ENCODE data around the gene TIGD3. TPM values are rescaled to one million over a fixed set of nuclear protein-coding genes. Genes with fewer than 3 reads are reported as not detected.

The TIGD3 gene
- total RNA-seq, 1 donor from 2014 or later: 1.6 TPM

- Mint-ChIP-seq H3K4me3 (ENCODE audit: low read depth) (peak overlapping the region; percentile 33), H3K27me3 (ENCODE audit: low read depth) (no peaks in the 10 kb centered on the region), H3K36me3 (ENCODE audit: low read depth) (no peaks in the 10 kb centered on the region), H3K9me3 (no peaks in the 10 kb centered on the region), H3K27ac (peak overlapping the region; percentile 52), H3K4me1 (ENCODE audit: low read depth) (peaks cover 30% of the 10 kb centered on the region)
- no peak for DNase-seq (ENCODE audit: low spot score)
- intact Hi-C loops (cut with micrococcal nuclease): no loop called here
Observed at GRCh38 chr11:65379698-65380459, 25.3 kb downstream of the TIGD3 start.

DNA sequence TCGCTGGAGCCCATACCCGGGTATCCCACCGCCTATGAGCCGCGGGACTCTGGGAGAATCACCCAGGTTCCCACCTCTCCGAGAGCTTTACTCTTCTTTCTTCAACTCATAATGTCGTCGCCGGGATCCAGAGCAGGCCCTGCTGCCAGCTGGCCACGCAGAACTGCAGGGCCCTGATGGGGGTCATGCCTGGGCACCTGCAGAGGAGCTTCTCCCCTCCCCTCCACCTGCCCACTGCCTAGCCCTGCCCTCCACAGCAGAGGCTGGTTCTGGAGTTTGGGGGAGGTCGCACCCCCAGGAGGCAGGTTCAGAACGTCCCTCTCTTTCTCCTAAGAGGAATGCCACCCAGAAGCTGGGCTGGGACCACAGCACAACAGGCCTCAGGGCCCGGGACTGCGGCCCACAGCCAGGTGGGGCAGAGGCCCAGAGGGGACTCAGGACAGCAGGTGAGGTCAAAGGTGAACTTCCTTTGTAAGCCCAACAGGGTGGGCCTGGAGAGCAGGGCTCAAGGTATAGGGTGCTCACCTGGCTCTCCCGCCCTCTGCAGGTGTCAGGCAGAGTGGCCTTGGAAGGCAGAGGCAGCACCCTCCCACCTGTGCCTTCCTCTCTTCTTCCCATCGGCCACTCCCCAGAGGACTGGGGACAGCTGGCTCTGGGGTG, 26.0 kb downstream of the TIGD3 start:
- Mint-ChIP-seq H3K27me3 (ENCODE audit: low read depth) (no peaks in the 10 kb centered on the region), H3K4me1 (ENCODE audit: low read depth) (peaks cover 36% of the 10 kb centered on the region), H3K4me3 (ENCODE audit: low read depth) (peak overlapping the region; percentile 33), H3K9me3 (no peaks in the 10 kb centered on the region), H3K27ac (peak overlapping the region; percentile 99), H3K36me3 (ENCODE audit: low read depth) (no peaks in the 10 kb centered on the region)
- intact Hi-C loops (cut with micrococcal nuclease): no loop called here
- DNase-seq (ENCODE audit: low spot score): no peak

GRCh38 chr11:65381716-65382032, 27.1 kb downstream of the TIGD3 start:
- Mint-ChIP-seq H3K36me3 (ENCODE audit: low read depth) (no peaks in the 10 kb centered on the region), H3K4me3 (ENCODE audit: low read depth) (peak overlapping the region; percentile 86), H3K4me1 (ENCODE audit: low read depth) (peaks cover 36% of the 10 kb centered on the region), H3K9me3 (no peaks in the 10 kb centered on the region), H3K27ac (peak overlapping the region; percentile 99), H3K27me3 (ENCODE audit: low read depth) (no peaks in the 10 kb centered on the region)
- intact Hi-C loops (cut with micrococcal nuclease): loop anchor here (1.0 kb wide), 4 partner anchors 35 to 129 kb away; no protein-coding TSS in a partner anchor
- DNase-seq (ENCODE audit: low spot score): peak; percentile 28

GRCh38 chr11:65382033-65382803, 27.7 kb downstream of the TIGD3 start, which contains the start of gene SLC25A45:
SLC25A45 (minus strand) TSS chr11:65382646; CDS start chr11:65381951, 695 bp downstream.
- peaks cover 40% of the 10 kb centered on the region for H3K4me1 Mint-ChIP-seq (ENCODE audit: low read depth)
- peak within 1 kb of the TSS; percentile 86 for H3K4me3 Mint-ChIP-seq (ENCODE audit: low read depth)
- H3K27ac Mint-ChIP-seq: peak within 1 kb of the TSS; percentile 99
- no peaks in the 10 kb centered on the region for H3K27me3 Mint-ChIP-seq (ENCODE audit: low read depth)
- peak; percentile 90 for DNase-seq (ENCODE audit: low spot score)
- H3K36me3 Mint-ChIP-seq (ENCODE audit: low read depth): no peaks in the 10 kb centered on the region
- H3K9me3 Mint-ChIP-seq: no peaks in the 10 kb centered on the region
- intact Hi-C loops (cut with micrococcal nuclease): loop anchor here (1.0 kb wide), 4 partner anchors 34 to 128 kb away; no protein-coding TSS in a partner anchor

DNA sequence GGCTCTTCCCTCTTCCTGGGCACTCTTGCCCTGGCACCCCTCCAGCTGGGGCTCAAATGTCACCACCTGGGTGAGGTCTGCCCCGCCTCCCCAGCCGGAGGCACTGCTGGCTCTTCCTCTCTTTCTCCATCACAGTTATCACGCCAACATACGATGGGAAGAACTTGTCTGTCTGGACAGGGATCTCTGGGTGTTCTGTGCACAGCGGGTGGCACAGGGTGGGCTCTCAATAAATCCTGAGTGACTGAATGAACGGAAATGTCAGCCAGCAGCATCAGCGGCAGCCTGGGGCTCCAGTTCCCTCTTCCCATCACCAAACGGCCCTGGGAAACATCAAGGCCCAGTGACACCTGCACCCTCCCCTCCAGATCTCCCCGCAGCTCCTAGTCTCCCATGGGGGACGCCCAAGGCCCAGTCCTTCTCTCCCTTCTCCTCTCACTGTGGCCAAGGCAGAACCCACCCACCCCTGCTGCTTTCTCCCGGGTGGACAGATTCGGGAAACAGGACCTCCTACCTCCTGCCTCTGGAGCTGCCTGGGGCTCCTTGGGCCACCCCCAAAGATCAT, 28.3 kb downstream of the TIGD3 start:
- no peak for DNase-seq (ENCODE audit: low spot score)
- H3K4me3 Mint-ChIP-seq (ENCODE audit: low read depth): peak overlapping the region; percentile 86

GRCh38 chr11:65383778-65384177, 29.2 kb downstream of the TIGD3 start:
- peaks cover 49% of the 10 kb centered on the region for H3K4me1 Mint-ChIP-seq (ENCODE audit: low read depth)
- H3K27me3 Mint-ChIP-seq (ENCODE audit: low read depth): no peaks in the 10 kb centered on the region
- H3K27ac Mint-ChIP-seq: peak overlapping the region; percentile 98
- H3K4me3 Mint-ChIP-seq (ENCODE audit: low read depth): peak overlapping the region; percentile 70
- H3K9me3 Mint-ChIP-seq: no peaks in the 10 kb centered on the region
- no peak for DNase-seq (ENCODE audit: low spot score)
- H3K36me3 Mint-ChIP-seq (ENCODE audit: low read depth): peaks cover 8% of the 10 kb centered on the region
- intact Hi-C loops (cut with micrococcal nuclease): no loop called here

More for the DNA sequence above, 28.3 kb downstream of the TIGD3 start:
- Mint-ChIP-seq H3K36me3 (ENCODE audit: low read depth) (no peaks in the 10 kb centered on the region), H3K4me1 (ENCODE audit: low read depth) (peaks cover 41% of the 10 kb centered on the region), H3K27ac (peak overlapping the region; percentile 99), H3K9me3 (no peaks in the 10 kb centered on the region), H3K27me3 (ENCODE audit: low read depth) (no peaks in the 10 kb centered on the region)
- intact Hi-C loops (cut with micrococcal nuclease): loop anchor here (1.0 kb wide), 4 partner anchors 33 to 127 kb away; no protein-coding TSS in a partner anchor

DNA sequence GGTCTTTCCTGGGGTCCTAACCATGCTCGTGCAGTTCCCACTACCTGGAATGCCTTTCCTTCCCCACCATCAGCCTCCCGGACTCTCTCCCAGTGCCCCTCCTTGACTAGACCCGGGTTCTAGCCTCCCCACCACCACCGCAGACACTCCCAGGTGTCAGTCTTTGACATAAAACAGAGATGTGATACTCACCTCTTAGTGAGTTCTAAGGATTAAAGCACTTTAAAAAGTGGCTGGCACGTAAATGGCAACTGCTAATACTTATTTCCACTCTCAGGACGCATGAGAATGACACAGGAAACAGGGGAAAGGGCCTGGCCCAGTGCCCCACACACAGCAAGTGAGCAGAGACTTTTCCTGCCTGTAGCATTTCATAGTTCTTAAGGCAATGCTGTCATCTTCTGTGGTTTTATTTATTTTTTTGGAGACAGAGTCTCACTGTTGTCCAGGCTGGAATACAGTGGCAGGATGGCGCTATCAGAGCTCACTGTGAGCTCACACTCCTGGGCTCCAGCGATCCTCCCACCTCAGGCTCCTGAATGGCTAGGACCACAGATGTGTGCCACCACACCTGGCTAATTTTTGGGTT, 29.8 kb downstream of the TIGD3 start:
- no peaks in the 10 kb centered on the region for H3K9me3 Mint-ChIP-seq
- peaks cover 11% of the 10 kb centered on the region for H3K36me3 Mint-ChIP-seq (ENCODE audit: low read depth)
- no peak for DNase-seq (ENCODE audit: low spot score)
- peaks cover 56% of the 10 kb centered on the region for H3K4me1 Mint-ChIP-seq (ENCODE audit: low read depth)
- no peaks in the 10 kb centered on the region for H3K27me3 Mint-ChIP-seq (ENCODE audit: low read depth)
- H3K4me3 Mint-ChIP-seq (ENCODE audit: low read depth): peak overlapping the region; percentile 70
- intact Hi-C loops (cut with micrococcal nuclease): no loop called here
- peak overlapping the region; percentile 98 for H3K27ac Mint-ChIP-seq

GRCh38 chr11:65386307-65387140, 32.0 kb downstream of the TIGD3 start, which contains the start of gene FRMD8:
FRMD8 (plus strand) TSS chr11:65386637; CDS start chr11:65387037, 400 bp downstream.
- intact Hi-C loops (cut with micrococcal nuclease): no loop called here
- Mint-ChIP-seq H3K36me3 (ENCODE audit: low read depth) (peaks cover 11% of the 10 kb centered on the region), H3K9me3 (no peaks in the 10 kb centered on the region), H3K27me3 (ENCODE audit: low read depth) (no peaks in the 10 kb centered on the region), H3K4me3 (ENCODE audit: low read depth) (peak within 1 kb of the TSS; percentile 96), H3K27ac (peak within 1 kb of the TSS; percentile 98), H3K4me1 (ENCODE audit: low read depth) (peaks cover 63% of the 10 kb centered on the region)
- peak; percentile 84 for DNase-seq (ENCODE audit: low spot score)

GRCh38 chr11:65388731-65389130, 34.2 kb downstream of the TIGD3 start:
- H3K27ac Mint-ChIP-seq: peak overlapping the region; percentile 60
- H3K9me3 Mint-ChIP-seq: no peaks in the 10 kb centered on the region
- peaks cover 21% of the 10 kb centered on the region for H3K36me3 Mint-ChIP-seq (ENCODE audit: low read depth)
- DNase-seq (ENCODE audit: low spot score): no peak
- intact Hi-C loops (cut with micrococcal nuclease): no loop called here
- H3K27me3 Mint-ChIP-seq (ENCODE audit: low read depth): no peaks in the 10 kb centered on the region
- H3K4me1 Mint-ChIP-seq (ENCODE audit: low read depth): peaks cover 49% of the 10 kb centered on the region
- peak overlapping the region; percentile 71 for H3K4me3 Mint-ChIP-seq (ENCODE audit: low read depth)

GRCh38 chr11:65389294-65389980, 34.9 kb downstream of the TIGD3 start:
- DNase-seq (ENCODE audit: low spot score): no peak
- no peak overlapping the region for H3K27ac Mint-ChIP-seq
- H3K9me3 Mint-ChIP-seq: no peaks in the 10 kb centered on the region
- intact Hi-C loops (cut with micrococcal nuclease): no loop called here
- H3K4me1 Mint-ChIP-seq (ENCODE audit: low read depth): peaks cover 42% of the 10 kb centered on the region
- no peak overlapping the region for H3K4me3 Mint-ChIP-seq (ENCODE audit: low read depth)
- H3K27me3 Mint-ChIP-seq (ENCODE audit: low read depth): no peaks in the 10 kb centered on the region
- H3K36me3 Mint-ChIP-seq (ENCODE audit: low read depth): peaks cover 21% of the 10 kb centered on the region

Data from activated T-helper 2 cell treated with anti-CD3 and anti-CD28 coated beads, Interferon-gamma antibody, Interleukin-2, Interleukin-4, amounts not matched to agents 10 μg/mL and 5 μg/mL and 100 μg/mL, durations not matched to agents 14 hours and 24 hours and 36 hours (primary cell).